SJCRH30 (cell line): ENCODE measurements around the gene CASK. TPM values are rescaled to one million over a fixed set of nuclear protein-coding genes. Genes with fewer than 3 reads are reported as not detected.
"Not testable (repeated sequence)": the region's sequence is repeated elsewhere in the genome, so short reads cannot be mapped to it uniquely, and the experiment has no call there.

Source experiments
- DNase-seq, 2 experiments: peaks; one replicate each; pipeline ENCODE4 v3.0.0-alpha.2; 2015 to 2020
- H3K27ac ChIP-seq: fragments of 250-450 bp; sonication (Bioruptor Pico); 2 replicates; pipeline ENCODE4 v1.5.1; 2020; ENCODE audit warnings: mild to moderate bottlenecking, moderate library complexity
- H3K27me3 ChIP-seq: fragments of 250-450 bp; sonication (Bioruptor Pico); 2 replicates; pipeline ENCODE4 v1.5.1; 2020; ENCODE audit warnings: mild to moderate bottlenecking, moderate library complexity
- H3K36me3 ChIP-seq: fragments of 250-450 bp; sonication (Bioruptor Pico); 2 replicates; pipeline ENCODE4 v1.5.1; 2020; ENCODE audit warnings: mild to moderate bottlenecking, moderate library complexity
- H3K4me1 ChIP-seq: fragments of 250-450 bp; sonication (Bioruptor Pico); 2 replicates; pipeline ENCODE4 v1.5.1; 2020; ENCODE audit warnings: mild to moderate bottlenecking, moderate library complexity
- H3K4me3 ChIP-seq: fragments of 250-450 bp; sonication (Bioruptor Pico); 2 replicates; pipeline ENCODE4 v1.5.1; 2020; ENCODE audit warnings: mild to moderate bottlenecking, moderate library complexity
- H3K9me3 ChIP-seq: fragments of 250-450 bp; sonication (Bioruptor Pico); replicated peaks from 2 replicates; pipeline ENCODE4 v1.5.1; 2020; ENCODE audit warnings: mild to moderate bottlenecking, moderate library complexity
- total RNA-seq: library from RNA; depleted of rRNA; stranded (reverse); fragments of >200 nt; shearing (Covaris generic); gene quantifications from 2 replicates; pipeline ENCODE4 v1.2.3, GENCODE V29; 2014

CASK gene
- total RNA-seq, 1 experiment from 2014 or later, result 43.0 TPM

DNA sequence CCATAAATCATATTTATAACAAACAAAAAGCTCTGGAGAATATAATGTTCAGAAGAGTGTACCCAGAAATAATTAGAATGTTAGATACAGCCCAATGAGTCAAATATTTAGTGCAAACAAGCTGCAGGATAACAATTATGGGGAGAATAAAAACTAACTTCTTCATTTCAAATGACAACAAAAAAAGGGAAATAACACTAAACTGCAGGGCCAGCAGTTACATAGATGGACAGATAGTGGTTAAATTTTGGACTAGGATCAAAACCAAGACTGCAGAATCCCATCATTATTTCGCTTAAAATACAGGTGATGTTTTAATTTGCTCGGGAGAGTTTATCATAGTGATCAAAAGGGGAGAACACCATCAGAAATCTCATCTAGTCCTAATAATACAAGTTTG, 235.2 kb downstream of the CASK start:
- H3K27me3 ChIP-seq, result no peaks in the 10 kb centered on the region

DNA sequence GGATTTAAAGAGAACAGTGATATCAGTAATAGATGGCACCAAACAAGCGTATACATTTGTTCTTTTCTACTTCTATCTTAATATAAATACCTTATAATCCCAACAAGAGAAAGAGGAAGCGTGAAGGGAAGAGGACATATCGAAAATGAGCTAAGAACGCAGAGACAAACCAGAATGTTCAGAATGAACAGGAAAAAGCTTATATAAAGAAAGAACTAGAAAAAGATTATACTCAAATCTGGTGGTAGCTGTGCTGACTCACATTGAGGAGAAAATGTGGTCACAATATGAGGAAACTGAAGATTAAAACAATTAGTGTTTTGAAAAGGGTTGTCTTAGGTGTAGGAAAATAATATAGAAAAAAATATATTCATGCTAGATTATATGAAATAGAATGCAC, 236.6 kb downstream of the CASK start:
- Histone ChIP-seq H3K4me3 (no peak overlapping the region), H3K27me3 (no peaks in the 10 kb centered on the region), H3K27ac (no peak overlapping the region), H3K4me1 (no peaks in the 10 kb centered on the region), H3K9me3 (no peaks in the 10 kb centered on the region), H3K36me3 (no peaks in the 10 kb centered on the region)
- DNase-seq, result no peak

More for the DNA sequence above, 235.2 kb downstream of the CASK start:
- Histone ChIP-seq H3K9me3 (no peaks in the 10 kb centered on the region), H3K4me1 (no peaks in the 10 kb centered on the region), H3K4me3 (no peak overlapping the region), H3K36me3 (no peaks in the 10 kb centered on the region), H3K27ac (no peak overlapping the region)
- DNase-seq, result no peak

DNA sequence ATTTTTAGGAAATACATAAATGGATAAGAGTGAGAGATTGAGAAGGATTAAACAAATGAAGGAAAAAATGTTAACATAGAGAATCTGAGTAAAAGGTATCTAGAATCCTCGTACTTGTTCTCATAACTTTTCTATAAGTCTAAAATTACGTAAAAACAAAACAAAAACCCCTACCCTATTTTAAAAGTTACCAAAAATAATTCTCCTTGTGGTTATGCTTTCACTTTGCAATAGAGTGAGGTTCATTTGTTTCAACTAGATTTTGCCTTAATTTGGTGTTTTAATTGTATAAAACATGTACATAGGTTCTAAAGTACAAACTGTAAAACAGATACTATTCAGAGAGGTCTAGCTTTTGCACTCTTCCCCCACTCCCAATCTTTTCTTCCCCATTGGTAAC, 238.4 kb downstream of the CASK start:
- Histone ChIP-seq H3K4me1 (no peaks in the 10 kb centered on the region), H3K36me3 (no peaks in the 10 kb centered on the region), H3K27ac (no peak overlapping the region), H3K27me3 (no peaks in the 10 kb centered on the region), H3K9me3 (no peaks in the 10 kb centered on the region), H3K4me3 (no peak overlapping the region)
- no peak for DNase-seq

DNA sequence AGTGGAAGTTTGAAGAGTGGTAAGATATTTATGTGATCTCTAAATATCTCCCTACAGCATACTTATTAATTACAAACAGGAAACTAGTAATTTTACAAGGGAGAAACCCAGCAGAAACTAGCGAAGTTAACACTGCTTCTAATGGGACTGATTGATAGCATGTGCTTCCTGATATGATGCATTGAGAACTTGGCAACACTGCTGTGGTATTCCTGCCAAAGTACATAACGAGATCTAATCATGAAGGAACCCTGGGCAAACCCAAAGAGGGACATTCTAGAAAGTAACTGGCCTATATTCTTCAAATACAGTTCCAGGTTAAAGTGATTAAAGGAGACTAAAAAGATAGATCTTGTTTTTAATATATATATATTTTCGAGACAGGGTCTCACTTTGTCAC, 239.2 kb downstream of the CASK start:
- no peaks in the 10 kb centered on the region for H3K9me3 ChIP-seq
- no peaks in the 10 kb centered on the region for H3K4me1 ChIP-seq
- DNase-seq, result no peak
- H3K27ac ChIP-seq, result no peak overlapping the region
- H3K27me3 ChIP-seq, result no peaks in the 10 kb centered on the region
- no peaks in the 10 kb centered on the region for H3K36me3 ChIP-seq
- H3K4me3 ChIP-seq, result no peak overlapping the region

DNA sequence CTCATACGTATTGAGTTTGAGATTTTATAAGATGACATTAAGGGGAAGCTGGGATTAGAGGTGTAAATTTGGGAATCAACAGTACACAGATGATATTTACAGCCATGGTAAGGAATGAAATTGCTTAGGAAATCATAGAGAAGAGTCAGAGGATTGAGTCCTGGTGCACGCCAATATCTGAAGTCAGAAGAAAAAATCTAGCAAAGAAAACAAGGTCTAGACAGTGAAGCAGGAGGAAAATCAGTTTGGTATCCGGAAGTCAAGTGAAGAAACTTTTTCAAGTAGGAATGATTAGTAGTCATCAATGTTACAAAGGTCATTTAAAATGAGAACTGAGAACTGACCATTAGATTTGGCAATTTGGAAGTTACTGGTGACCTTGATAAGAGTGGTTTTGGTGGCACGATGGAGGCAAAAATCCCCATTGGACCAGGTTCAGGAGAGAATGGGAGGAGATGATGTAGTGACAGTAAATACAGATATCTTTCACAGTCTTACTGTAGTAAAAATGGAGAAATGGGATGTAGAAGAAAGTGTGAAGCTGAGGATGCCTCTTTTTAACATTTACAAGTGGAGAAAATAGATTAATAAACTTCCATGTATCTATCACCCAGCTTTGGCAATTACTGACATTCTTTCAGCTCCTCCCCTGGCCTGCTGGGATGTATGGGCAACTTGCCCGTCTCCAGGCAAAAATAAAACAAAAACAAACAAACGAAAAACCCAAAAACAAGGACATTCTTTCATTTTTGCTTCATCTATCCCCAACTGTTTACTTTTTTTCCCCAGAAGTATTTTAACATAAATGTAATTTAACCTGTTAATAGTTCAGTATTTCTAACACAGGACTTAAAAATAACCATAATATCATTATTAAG, 245.9 kb downstream of the CASK start:
- Histone ChIP-seq H3K36me3 (no peaks in the 10 kb centered on the region), H3K27me3 (no peaks in the 10 kb centered on the region), H3K4me1 (no peaks in the 10 kb centered on the region), H3K4me3 (no peak overlapping the region), H3K9me3 (no peaks in the 10 kb centered on the region), H3K27ac (no peak overlapping the region)
- no peak for DNase-seq

DNA sequence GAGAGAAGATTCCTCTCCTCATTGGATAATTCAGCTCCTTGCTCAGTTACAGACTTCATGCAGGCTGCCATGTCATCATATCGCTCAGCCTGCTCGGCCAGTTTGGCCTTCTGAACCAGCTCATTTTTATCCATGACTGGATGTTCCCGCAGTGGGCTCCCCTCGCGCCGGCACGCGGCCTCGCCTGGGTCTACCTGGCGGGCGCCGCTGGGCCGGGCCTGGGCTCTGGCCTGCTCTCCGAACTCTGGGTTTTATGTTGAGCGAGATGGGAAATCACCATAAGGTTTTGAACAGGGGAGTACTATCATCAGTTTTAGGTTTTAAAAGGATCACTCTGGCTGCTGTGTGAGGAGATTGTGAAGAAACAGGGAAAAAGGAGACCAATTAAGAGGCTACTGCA, 247.0 kb downstream of the CASK start:
- H3K4me1 ChIP-seq, H3K27ac ChIP-seq, H3K27me3 ChIP-seq, H3K36me3 ChIP-seq, DNase-seq, H3K4me3 ChIP-seq, H3K9me3 ChIP-seq: not testable (repeated sequence)

DNA sequence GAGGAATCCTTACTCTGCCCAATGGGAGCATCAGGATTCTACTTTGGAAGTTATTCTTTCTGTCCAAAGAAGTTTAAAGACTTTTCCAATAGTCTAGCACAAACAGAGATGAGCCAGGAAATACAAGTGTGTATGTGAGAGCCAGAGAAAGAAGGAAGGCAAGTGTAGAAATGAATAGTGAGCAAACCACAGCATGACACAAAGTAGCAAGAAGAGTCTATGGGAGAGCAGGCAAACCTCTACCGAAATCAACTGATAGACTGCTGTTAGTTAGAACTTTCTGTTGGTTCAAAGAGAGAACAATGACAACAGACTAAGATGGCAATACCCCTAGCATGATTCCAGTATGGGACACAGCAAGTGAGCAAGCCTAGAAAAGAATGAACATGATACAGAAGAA, 250.7 kb downstream of the CASK start:
- H3K4me1 ChIP-seq, result no peaks in the 10 kb centered on the region
- no peak for DNase-seq
- no peaks in the 10 kb centered on the region for H3K36me3 ChIP-seq
- no peak overlapping the region for H3K27ac ChIP-seq
- H3K9me3 ChIP-seq, result no peaks in the 10 kb centered on the region
- H3K27me3 ChIP-seq, result no peaks in the 10 kb centered on the region
- no peak overlapping the region for H3K4me3 ChIP-seq

DNA sequence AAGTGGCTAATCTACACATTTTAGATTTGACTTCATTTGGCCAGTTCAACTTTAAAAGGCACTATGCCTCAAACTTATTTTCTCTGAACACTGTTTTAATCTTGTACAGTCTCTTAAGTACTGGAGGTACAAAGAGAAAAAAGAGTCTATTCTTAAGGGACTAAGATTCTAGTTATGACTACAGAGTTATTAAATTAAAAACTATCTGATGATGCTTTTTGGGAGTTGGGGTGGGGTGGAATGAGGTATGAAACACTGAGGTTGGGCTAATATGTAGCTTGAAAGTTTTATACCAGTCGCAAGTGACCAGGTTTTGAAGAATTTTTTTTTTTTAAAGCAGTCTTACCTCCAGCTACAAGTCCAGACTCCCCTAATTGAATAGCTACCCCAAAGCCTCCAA, 252.3 kb downstream of the CASK start:
- Histone ChIP-seq H3K9me3 (no peaks in the 10 kb centered on the region), H3K4me3 (no peak overlapping the region), H3K27ac (no peak overlapping the region), H3K27me3 (no peaks in the 10 kb centered on the region), H3K36me3 (no peaks in the 10 kb centered on the region), H3K4me1 (no peaks in the 10 kb centered on the region)
- DNase-seq, result no peak

DNA sequence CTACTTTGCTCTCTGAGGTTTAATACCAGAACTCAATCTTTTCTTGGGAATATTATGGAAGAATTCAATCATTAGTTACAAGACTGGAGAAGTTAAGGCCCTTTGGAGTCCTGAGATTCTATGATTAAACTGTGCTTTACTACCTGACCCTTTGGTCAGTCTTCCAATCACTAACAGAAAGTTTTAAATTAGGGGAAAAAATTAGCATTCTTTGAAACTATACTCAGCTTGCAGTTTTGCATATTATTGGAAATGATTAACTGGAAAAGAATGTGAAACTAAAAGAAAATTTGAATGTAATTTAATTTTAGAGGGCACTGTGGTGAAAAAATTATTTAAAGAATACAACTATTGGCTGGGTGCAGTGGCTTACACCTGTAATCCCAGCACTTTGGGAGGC, 253.2 kb downstream of the CASK start:
- DNase-seq, result no peak
- no peaks in the 10 kb centered on the region for H3K27me3 ChIP-seq
- H3K36me3 ChIP-seq, result no peaks in the 10 kb centered on the region
- no peaks in the 10 kb centered on the region for H3K4me1 ChIP-seq
- H3K27ac ChIP-seq, result no peak overlapping the region
- H3K4me3 ChIP-seq, result no peak overlapping the region
- H3K9me3 ChIP-seq, result no peaks in the 10 kb centered on the region

DNA sequence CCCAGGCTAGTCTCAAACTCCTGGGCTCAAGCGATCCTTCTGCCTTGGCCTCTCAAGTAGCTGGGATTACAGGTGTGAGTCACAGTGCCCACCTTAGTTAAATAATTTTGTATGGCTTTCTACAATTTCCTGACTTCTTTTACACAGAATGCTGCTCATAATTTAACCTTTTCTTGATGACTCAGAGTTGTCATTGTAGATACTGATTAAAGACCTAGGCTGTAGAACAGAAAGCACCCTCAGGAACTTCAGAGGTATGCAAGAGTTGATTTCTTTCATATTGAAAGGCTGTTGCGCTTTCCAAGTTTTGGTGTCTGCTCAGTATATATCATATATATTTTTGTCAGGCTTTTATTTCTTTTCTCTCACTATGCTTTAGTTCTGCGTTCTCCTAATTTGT, 255.7 kb downstream of the CASK start:
- Histone ChIP-seq H3K27me3 (no peaks in the 10 kb centered on the region), H3K27ac (no peak overlapping the region), H3K9me3 (no peaks in the 10 kb centered on the region), H3K4me1 (no peaks in the 10 kb centered on the region), H3K4me3 (no peak overlapping the region), H3K36me3 (no peaks in the 10 kb centered on the region)
- no peak for DNase-seq

DNA sequence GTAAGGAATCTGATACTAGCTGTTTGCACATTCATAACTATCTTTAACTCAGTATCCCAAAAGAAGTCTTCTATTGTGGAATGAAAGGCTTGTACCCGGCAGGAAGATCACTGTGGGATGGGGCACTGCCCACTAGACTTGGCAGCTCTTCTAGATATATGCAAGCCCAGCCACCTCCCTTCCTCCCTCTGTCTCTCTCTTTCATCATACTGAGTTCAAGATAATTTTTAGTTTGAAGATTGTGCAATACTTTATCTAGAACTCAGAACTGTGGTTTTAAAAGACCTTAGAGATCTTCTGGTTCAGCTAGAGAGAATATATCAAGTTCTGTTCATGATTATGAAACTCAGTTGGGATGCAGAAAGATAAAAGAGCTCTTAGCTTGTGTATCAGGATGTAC, 257.1 kb downstream of the CASK start:
- H3K4me3 ChIP-seq, result no peak overlapping the region
- no peaks in the 10 kb centered on the region for H3K9me3 ChIP-seq
- no peak overlapping the region for H3K27ac ChIP-seq
- H3K36me3 ChIP-seq, result no peaks in the 10 kb centered on the region
- no peaks in the 10 kb centered on the region for H3K4me1 ChIP-seq
- DNase-seq, result no peak
- H3K27me3 ChIP-seq, result no peaks in the 10 kb centered on the region

DNA sequence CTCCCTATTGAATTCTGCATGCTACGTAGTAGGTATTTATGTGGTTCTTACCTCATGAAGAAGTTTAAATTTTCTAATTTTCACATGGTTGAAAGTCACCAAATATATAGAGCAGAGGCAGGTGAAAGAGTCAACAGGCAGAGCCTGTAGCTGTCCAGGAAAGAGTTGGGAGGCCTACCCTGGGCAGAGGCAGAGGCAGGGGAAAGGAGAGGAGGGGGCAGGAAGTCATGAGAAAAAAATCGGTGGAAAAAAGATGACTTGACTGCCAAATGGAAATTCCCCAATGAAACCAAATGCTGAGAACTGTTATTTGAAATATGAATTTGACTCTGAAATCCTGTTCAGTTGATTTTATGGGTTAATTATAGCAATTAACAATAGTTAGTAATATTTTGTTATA, 257.7 kb downstream of the CASK start:
- Histone ChIP-seq H3K9me3 (no peaks in the 10 kb centered on the region), H3K4me3 (no peak overlapping the region), H3K27me3 (no peaks in the 10 kb centered on the region), H3K4me1 (no peaks in the 10 kb centered on the region), H3K36me3 (no peaks in the 10 kb centered on the region), H3K27ac (no peak overlapping the region)
- no peak for DNase-seq

DNA sequence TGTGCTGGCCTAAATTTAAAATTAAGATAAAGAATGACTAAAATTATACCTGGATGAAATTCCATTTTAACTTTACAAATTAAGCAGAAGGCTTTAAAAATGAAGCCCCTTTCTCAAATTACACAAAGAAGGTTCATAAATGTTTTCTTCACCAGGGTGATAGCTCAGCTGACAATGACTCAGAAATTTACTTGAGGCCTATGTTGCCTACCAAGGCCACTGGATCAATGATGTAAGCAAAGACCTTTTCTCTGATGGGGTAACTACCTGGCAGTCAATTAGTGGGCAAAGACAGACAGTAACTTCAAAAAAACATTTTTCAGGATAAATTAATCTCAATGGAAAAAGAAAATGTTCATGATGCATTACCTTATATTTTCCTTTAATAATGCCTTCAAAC, 258.4 kb downstream of the CASK start:
- no peaks in the 10 kb centered on the region for H3K36me3 ChIP-seq
- DNase-seq, result no peak
- no peaks in the 10 kb centered on the region for H3K4me1 ChIP-seq
- H3K27me3 ChIP-seq, result no peaks in the 10 kb centered on the region
- H3K27ac ChIP-seq, result no peak overlapping the region
- H3K9me3 ChIP-seq, result no peaks in the 10 kb centered on the region
- H3K4me3 ChIP-seq, result no peak overlapping the region

DNA sequence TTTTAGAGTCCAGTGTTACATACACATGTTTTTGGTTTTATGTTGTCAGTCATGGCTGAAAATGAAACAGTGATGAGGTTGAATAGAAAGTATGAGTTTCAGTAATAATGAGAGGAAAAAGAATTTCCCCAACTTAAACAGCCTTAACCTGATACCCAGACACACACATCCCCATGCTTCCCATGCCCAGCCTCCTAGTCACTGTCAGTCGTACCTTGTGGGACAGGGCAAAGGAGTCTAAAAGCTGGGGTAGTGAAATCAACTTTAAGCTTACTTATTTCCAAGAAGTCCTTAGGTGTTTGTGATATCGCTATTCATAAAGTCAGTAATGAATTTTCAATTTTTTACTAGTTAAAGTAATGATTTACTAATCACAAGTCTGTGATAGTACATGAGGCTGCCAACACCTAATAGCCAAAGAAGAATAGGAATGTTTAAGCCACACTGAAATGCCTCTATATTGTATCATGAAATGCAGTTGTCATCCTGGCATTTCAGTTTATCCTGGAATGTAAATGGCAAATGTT, 258.9 kb downstream of the CASK start:
- H3K27me3 ChIP-seq, result no peaks in the 10 kb centered on the region
- H3K27ac ChIP-seq, result no peak overlapping the region
- H3K36me3 ChIP-seq, result no peaks in the 10 kb centered on the region
- no peaks in the 10 kb centered on the region for H3K4me1 ChIP-seq
- no peak for DNase-seq
- no peaks in the 10 kb centered on the region for H3K9me3 ChIP-seq
- no peak overlapping the region for H3K4me3 ChIP-seq

DNA sequence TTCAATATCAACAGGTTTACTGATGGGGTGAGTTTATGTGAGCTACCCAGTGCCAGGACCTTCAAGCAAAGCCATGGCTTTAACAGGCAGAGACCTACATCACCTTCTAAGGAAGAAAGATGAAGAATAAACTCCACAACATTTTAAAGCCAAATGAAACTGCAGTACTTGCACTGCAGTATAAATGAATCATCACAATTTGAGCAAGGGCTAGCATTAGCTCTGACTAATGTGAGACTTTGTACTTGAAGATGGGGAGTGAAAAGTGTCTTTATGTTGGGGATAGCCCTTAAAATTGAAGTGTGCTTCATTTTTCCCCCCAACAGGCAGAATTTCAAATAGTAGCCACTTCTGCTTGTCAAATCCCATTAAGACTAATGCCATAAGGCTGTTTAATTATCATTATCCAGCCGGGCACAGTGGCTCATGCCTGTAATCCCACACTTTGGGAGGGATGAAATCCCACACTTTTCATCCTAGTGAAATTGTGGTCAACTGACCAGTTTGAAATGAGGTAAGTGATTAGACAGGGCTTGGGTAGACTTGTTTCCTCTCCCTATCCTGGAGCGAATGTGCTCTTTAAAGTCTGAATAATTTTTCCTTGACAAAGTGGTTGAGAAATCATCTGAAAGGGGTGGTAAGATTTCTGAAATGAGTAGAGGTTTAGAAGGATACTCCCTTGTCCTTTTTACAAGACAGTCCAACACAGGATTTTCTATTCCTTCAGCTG, 261.8 kb downstream of the CASK start:
- Histone ChIP-seq H3K27me3 (no peaks in the 10 kb centered on the region), H3K27ac (no peak overlapping the region), H3K4me3 (no peak overlapping the region), H3K9me3 (no peaks in the 10 kb centered on the region), H3K4me1 (no peaks in the 10 kb centered on the region), H3K36me3 (no peaks in the 10 kb centered on the region)
- DNase-seq, result no peak
